ENCODE data around the gene HFE.
"Not testable (repeated sequence)": the region's sequence is repeated elsewhere in the genome, so short reads cannot be mapped to it uniquely, and the experiment has no call there.

Gene HFE

GRCh38 chr6:26115226-26115625, 28.0 kb downstream of the HFE start:
- no peak for DNase-seq

- DNase-seq: no peak
Observed at GRCh38 chr6:26116267-26116666, 29.0 kb downstream of the HFE start.

DNA sequence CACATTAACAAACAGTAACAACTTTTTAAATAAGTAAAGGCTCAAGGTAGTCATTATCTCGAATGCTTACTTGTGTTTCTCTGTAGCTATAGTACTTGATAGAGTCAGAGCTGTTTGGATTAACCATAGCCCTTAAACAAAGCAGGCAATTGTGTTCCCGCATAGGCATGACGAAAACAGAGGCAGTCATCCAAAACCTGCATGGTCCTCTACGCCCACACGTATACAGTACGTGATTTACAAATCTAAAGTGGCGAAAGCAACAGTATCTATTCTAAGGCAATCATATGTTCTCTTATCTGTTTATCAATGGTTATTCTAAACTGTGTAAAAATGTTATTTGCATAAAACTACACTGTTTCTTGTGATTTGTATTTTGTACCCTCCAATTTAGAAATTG, 31.8 kb downstream of the HFE start:
- DNase-seq: peak; percentile 38

- not testable (repeated sequence) for DNase-seq
Observed at GRCh38 chr6:26120115-26120514, 32.9 kb downstream of the HFE start.

DNA sequence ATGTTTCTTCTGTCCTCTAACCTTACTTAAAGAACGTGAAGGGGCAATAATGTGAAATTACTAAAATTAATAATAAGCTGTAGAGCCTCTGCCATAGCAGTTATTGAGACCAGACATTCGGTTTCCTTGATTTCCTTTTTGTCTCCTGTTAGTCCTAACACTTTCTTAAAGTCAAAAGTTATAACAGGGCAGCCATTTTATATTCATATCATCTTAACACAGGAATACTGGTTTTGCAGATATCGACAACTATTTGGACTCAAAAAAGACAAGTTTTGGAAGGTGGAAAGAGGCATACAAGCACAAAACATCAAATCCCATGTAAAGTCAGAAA, 33.5 kb downstream of the HFE start:
- no peak for DNase-seq

- DNase-seq: no peak
Observed at GRCh38 chr6:26121141-26122004, 34.1 kb downstream of the HFE start.

DNA sequence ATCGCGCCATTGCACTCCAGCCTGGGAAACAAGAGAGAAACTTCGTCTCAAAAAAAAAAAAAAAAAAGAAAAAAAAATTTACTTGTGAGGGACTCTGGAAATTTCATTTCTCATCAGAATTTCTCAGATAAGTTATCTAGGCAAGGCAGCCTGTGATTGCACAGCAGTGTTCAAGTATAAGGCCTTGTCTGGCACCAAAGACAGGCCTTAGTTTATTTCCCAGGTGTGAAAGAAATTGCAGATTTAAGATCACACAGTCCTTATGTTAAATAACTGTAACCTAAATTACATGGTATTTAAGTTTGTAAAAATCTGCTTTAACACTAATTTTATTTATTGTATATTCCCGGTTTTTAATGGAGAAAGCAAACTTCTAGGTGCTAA, 34.8 kb downstream of the HFE start:
- DNase-seq: no peak

- no peak for DNase-seq
Observed at GRCh38 chr6:26122402-26122792, 35.2 kb downstream of the HFE start.

DNA sequence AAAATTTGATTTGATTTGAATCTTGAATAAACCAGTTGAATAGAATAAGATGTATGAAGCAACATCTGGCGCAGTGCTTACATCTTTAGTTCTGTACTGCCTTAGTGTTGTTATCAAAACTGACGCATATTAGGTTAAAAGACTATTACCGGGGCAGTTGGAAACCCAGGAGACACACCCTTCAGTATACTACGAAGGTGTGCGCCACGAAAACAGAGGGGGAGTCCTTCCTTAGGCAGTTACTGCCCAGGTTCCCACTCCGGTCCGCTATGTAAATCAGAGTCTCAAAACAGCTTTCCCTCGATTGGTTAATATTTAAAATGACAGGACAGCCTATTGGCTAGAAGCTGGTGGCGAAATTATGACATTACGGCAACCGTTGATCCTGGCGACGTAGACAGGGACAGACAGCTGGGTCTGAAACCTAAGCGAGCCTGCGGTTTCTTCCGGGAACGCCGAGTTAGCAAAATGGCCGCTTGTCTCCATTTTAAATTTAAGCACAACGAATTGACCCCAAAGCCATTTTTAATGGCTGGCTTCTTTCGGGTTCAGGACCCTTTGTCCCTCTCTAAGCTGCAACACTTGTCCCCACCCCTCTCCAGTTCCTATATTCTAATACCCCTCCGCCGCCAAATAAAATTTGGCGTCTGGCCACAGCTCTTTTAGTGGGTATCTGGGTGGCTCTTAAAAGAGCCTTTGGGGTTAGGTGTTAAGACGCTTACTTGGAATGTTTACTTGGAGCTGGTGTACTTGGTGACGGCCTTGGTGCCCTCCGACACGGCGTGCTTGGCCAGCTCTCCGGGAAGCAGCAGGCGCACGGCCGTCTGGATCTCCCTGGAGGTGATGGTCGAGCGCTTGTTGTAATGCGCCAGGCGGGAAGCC, 35.8 kb downstream of the HFE start:
- DNase-seq: peak; percentile 99

- DNase-seq: no peak
Observed at GRCh38 chr6:26123675-26123946, 36.4 kb downstream of the HFE start.

DNA sequence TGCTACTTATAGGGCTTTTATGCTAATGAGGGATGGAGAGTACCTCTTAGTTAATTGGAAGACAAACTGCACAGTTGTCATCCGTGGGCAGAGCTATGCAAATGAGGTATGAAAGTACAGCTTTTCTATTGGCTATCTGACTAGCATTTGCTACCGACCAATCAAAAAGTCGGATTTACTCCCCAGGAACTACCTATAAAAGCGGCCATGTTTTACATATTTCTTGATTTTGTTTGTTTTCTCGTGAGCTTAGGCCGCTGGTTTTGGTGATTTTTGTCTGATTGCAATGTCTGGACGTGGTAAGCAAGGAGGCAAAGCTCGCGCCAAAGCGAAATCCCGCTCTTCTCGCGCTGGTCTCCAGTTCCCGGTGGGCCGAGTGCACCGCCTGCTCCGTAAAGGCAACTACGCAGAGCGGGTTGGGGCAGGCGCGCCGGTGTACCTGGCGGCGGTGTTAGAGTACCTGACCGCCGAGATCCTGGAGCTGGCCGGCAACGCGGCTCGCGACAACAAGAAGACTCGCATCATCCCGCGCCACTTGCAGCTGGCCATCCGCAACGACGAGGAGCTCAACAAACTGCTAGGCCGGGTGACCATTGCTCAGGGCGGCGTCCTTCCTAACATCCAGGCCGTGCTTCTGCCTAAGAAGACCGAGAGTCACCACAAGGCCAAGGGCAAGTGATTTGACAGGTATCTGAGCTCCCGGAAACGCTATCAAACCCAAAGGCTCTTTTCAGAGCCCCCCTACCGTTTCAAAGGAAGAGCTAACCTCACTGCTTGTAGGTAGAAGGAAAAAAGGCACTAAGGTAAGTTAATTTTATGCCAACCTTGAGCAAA, 36.9 kb downstream of the HFE start:
- DNase-seq: peak; percentile 99

DNA sequence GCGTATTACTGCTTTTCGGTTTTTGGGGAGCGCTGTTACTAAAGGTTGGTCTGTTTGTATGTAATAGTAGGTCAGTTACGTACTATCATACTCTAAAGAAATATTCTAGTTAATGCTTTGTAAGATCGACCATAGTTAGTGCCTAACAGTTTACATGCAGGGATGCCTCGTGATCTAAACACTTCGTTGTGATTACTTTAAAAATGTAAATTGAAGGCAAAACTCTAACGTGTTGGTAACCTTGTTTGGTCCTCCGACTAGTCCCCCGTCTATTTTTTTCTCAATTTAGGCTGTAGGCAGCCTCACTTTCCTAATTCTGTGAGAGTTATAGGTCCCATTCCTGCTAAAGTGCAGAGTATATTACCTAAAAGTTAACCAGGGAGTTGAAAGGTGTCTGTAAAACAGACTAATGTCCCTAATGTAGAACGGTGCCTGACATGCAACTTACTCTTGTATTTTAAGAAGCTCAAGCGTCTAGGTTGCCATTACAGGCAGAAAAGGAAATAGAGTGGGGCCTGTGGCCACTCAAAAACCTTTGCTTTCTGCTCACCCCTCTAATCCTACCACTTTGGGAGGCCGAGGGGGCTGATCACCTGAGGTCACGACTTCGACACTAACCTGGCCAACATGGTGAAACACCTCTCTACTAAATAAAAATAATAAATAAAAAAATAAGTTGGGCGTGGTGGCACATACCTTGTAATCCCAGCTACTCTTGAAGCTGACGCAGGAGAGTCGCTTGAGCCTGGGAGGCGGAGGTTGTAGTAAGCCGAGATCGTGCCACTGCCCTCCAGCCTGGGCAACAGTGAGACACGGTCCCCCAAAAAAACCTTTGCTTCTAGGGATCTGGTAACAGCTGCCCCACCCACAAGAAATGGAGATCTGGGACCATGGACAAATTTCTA, 37.8 kb downstream of the HFE start:
- no peak for DNase-seq

DNA sequence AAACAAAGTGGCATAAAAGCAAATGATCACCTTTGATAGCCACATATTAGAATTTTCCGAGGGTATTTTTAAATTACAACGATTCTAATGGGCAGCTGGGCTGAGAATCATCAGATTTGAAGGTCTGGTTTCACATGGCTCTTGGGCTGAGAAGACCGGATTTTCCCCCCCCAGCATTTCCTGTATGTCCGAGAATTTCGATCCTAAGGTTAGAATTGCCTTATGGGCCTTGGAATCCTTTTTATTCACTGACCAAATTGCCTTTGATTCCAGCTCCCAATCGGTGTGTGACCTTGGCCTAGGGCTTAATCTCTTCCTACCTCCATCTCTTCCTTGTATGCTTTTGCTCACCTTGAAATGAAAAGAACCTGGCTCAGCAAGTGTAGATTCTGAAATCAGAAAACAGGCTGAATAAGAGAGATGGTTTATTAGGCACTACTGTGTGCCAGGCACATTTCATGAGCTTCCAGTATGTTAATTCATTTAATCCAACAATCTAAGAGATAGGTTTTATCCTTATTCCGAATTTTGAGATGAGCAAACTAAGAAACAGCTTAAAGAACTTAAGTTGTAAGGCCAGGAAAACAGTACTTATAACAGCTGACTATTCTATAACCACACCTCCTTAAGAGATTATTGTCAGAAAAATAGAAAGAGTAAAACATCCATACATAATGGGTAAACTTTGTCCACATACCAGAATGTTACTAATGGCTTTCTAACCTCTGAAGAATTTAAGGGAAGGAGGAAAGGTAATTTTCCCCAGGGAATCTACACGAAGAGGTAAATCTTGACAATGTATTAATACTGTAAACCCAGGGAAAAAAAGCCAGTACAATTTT, 39.4 kb downstream of the HFE start:
- no peak for DNase-seq

- DNase-seq: no peak
Observed at GRCh38 chr6:26128013-26128771, 41.0 kb downstream of the HFE start.

GRCh38 chr6:26129656-26130055, 42.4 kb downstream of the HFE start:
- no peak for DNase-seq

DNA sequence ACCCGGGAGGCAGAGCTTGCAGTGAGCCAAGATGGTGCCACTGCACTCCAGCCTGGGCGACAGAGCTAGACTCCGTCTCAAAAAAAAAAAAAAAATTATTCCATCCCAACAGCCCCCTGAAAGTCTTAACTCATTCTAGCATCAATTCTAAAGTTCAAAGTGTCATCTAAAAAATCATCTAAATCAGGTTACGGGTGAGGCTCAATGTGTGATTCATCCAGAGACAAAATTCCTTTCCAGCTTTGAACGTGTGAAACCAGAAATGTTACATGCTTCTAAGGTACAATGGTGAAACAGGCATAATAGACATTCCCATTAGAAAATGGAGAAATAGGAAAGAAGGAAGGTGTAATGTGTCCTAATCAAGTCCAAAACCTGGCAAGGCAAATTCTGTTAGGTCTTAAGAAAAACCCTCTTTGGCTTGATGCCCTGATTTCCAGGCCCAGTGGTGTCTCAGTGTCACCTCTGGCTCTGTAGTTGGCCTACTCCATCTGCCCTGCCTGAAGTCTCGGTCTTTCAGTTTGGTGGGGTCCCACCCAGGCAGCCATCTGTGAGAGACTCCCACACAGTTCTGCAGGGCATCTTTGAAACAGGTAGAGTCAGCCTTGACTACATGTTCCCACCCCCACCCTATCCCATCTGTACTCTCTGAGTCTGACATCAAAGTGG, 43.5 kb downstream of the HFE start:
- DNase-seq: no peak

DNA sequence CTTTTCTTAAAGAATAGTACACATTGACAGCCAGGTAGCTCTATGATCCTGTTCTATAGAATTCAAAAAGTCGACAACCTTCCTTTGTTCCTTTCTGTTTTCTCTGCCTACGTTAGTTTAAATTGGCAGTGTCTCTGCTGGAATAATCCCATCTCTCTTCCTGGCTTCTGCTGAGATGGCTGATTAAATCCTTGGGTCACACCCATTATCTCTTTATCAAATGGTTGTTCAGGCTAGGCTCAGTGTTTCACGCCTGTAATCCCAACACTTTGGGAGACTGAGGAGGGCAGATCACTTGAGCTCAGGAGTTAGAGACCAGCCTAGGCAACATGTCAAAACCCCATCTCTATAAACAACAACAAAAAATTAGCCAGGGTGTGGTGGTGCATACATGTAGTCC, 44.4 kb downstream of the HFE start:
- no peak for DNase-seq

DNA sequence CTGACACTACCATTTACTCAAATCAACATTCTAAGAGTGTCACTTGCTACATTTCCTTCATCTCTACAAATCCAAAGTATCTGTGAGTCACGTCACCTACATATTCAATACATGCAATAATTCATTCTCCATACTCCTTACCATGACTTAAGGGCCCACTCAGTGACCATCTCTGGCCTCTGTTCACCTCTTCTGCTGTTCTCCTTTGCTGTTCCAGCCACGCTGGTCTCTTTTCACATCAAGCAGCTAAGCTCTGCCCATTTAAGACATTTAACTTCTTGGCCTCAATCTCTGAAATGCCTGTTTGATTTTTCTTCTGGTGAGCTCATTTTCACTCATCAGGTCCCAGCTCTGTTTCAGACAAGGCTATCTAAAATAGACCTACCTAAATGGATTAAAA, 46.5 kb downstream of the HFE start:
- no peak for DNase-seq

DNA sequence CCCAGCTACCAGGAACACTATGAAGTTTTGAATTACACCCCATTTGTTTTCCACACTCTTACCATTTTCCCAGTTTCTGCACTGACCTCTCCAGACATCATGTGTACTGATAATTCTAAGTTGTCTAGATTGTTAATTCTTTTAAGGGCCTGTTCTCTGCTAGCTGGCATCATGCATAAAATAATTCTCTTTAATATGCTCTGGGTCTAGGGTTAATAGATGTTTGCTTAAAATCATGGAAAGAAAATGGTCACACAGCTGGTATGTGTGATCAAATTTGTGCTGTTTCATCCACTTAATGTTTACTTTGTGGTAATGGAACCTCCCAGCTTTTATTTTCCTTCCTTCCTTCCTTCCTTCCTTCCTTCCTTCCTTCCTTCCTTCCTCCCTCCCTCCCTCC, 49.1 kb downstream of the HFE start:
- no peak for DNase-seq
